ENCODE results near the gene RAB11FIP3.

Gene RAB11FIP3

GRCh38 chr16:519841-520687 is 94.6 kb downstream of the RAB11FIP3 start:
- DNase-seq, result no peak

DNA sequence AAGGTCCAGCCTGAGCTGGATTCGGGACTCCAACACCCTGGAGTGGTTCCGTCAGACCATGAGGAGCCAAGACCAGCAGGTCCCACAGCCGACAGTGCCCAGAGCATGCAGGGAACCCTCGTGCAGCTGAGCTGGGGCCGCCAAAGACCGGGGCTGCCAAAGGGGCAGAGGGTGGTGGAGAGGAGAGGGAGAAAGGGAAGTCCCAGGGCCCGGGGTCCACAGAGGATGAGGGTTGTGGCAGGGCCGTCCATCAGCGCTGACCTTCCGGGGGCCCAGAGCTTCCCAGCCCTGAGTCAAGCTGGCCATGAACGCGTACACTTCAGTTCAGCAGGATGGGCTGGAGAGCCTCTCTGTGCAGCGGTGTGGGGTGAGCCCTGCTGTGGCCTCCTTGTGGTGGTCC is 95.4 kb downstream of the RAB11FIP3 start:
- no peak for DNase-seq

DNA sequence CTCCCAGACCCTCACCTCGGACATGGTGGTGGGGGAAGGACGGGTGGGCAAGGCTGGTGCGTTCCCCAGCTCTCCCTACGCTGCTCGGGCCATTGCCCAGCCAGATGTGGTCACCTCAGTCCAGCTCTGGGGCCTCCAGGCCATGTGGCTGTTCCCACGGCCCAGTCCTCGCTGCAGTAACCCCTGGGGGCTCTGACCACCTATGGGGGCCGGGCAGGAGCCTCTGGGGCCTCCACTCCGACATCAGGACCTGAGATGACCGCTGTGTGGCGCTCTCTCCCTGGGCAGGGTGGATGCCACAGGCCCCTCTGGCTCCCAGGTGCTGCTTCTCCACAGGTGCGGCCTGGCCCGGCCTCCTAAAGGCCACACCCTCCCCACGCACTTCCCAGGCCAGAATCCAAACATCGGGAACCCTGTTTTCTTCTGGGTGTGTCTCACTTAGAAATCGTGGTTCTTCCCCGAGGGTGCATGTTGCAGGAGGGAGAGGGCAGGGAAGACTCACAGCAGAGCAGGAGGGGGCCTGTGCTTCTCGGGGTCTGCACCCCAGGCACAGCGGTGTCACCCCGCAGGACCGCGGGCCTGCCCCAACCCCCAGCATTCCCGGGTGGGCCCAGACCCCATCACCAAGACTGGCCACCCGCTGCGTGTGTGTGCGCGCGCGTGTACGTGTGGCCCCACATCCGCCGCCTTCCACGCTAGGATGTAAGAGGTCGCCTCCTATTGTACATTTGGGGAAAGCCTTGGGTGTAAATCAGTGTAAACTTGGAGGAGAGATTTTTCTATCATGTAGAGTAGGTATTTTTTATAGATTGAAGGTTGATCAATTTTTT is 96.1 kb downstream of the RAB11FIP3 start:
- no peak for DNase-seq

DNA sequence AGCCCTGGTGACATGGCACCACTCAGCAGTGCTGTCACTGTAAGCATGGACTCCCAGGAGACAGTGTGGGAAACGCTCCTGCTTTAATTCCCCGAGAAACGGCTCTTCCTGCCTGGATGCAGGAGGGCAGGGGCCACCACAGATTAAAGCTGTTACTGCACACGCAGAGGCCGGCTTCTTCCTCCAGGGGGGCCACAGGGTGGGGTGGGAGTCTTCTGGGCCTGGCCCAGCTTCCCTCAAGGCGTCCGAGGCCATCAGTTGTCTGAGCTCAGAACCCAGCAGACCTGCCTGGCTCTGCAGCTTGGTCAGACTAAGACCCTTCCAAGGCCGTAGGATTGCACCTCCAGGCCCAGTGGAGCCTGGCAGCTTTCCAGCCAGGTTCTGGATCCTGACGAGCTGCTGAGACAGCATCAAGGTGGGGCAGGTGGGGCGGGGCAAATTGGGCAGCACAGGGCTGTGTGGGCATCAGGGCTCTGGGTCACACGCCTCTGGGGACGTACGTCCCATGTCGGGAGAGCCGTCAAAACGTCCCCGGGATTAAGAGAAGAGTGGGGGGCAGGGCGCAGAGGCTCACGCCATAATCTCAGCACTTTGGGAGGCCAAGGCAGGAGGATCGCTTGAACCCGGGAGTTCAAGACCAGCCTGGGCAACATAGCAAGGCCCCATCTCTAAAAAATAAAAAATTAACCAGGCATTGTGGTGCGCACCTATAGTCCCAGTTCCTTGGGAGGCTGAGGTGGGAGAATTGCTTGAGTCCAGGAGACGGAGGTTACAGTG is 97.1 kb downstream of the RAB11FIP3 start:
- no peak for DNase-seq

DNA sequence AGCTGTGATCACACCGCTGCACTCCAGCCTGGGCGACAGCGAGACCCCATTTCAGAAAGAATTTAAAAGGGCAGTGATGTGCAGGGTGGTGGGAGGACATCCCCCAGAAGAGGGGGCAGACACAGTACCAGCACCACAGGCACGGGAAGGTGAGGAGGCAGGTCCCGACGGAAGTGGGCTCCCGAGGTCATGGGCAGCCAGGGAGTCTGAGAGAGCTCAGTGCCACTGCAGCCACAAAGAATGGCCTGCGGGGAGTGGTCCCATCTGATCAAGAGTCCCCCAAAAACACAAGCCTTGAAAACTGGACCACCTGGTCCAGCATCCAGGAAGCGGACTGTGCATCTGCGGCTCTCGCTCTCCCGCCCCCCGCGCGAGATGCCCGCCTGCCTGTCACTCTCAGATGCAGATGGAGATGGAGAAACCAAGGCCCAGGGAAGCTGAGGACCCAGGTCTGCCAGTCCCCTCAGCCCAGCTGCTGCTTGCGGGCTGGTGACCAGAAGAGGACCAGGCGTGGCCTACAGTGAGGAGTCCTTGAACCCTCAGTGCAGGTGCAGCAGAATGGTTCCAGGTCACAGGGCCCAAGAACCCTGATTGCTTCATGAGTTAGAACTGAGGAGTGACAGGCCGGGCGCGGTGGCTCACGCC is 97.8 kb downstream of the RAB11FIP3 start:
- DNase-seq, result no peak

DNA sequence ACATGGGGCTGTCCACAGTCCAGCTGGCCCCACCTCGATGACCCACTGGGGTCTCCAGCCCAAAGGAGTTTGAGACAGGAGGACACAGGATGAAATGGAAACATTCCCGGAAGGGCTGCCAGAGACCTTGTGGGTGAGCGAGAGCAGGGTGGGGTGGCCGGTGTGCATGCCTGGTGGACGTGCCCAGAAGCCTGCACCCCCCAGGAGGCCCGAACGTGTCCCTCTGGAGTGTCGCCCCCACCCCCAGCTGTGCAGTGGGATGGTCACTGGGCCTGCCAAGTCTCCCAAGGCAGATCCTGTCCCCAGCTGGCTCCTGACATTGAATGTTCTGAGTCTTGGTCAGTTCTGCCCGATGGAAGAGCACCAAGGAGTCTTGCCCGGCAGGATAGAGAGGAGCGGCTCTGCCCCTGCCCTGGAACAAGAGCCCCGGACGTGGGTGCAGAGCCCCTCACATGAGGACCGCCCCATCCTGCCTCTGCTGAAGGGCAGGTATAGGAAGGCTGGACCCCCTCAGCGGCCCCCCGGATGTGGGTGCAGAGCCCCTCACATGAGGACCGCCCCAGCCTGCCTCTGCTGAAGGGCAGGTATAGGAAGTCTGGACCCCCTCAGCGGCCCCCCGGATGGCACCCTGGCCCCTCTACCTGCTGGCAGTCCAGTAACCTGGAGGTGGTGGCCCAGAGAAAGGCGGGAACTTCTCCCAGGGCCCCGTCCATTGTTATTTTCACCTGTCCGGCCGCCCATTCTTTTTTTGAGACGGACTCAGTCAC is 99.0 kb downstream of the RAB11FIP3 start:
- no peak for DNase-seq

- DNase-seq, result no peak
Measured at GRCh38 chr16:525123-525519, 99.7 kb downstream of the RAB11FIP3 start.

GRCh38 chr16:525520-526180 is 100.2 kb downstream of the RAB11FIP3 start:
- DNase-seq, result no peak

DNA sequence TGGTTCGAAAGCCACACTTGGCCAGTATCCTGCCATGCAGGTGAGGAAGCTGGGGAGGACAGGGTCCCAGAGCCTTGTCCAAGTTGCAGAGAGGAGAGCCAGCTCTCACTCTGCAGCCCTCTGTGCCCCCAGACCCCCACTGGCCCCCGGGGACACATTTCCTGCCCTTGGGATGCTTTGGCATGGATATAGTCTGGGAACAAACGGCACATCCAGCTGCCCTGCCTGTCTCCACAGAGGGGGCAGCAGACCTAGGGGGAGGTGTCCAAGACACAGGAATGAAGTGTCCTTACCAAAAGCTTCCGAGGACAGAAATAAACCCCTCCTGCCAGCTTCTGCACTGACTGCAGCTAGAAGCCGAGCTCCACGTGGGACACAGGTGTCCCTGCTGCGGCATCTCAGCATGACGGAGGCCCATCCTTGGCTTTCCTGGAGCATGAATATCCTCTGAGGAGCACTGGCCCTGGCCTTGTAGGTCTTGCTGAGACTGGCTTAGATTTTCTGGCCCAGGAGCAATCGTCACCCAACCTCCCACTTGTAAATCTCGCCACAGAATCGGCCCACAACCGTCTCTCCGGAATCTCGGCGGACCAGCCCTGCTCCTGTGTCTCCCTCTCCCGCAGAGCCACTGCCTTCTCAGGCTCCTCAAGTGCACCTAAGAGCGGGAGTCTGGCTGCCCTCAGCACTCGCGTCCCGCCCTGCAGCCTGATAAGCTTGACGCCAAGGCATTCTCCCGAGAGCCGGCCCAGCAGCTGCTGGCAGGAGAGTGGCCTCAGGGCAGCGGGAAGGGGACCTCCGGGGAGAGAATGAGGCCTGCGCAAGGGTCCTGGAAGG is 100.9 kb downstream of the RAB11FIP3 start:
- DNase-seq, result no peak

GRCh38 chr16:527015-527903 is 101.8 kb downstream of the RAB11FIP3 start, which contains the start of gene CAPN15:
CAPN15 (plus strand) TSS chr16:527712; CDS start chr16:546839, 19,127 bp downstream.
- peak; percentile 89 for DNase-seq

GRCh38 chr16:528111-529011 is 102.9 kb downstream of the RAB11FIP3 start:
- DNase-seq, result no peak

- DNase-seq, result no peak
Measured at GRCh38 chr16:529012-529575, 103.6 kb downstream of the RAB11FIP3 start.

DNA sequence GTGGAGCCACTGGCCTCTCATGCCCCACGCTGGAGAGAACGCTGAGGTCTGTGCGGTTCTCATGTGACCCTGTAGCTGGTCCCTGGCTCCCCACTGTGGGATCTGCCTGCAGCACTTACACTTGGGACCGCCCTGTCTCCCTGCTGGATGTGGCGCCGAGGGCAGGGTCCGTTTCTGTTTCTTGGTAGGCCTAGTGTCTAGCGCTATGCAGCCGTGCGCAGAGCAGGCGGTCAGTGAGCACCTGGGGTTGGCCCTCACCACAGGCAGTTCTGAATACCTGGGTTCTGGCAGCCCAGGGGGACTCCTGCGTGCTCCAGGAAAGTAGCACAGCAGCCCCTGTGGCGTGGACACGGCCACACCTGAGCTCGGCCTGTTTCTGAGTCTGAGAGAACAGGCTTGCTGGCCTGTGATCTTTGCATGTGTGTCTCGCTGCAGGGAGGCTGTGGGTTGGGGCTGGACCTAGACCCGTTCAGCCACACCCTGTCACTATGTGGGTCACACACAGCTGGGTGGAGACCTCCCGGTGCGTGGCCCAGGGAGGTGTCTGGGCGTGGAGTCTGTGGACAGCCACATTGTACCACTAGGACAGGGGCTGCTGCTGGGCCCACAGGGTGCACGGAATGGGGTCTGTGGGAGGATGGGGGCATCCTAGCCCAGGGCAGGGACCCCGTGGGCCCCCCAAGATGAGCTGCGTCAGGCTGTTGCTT is 104.8 kb downstream of the RAB11FIP3 start:
- no peak for DNase-seq

- DNase-seq, result no peak
Measured at GRCh38 chr16:531494-532125, 106.2 kb downstream of the RAB11FIP3 start.

DNA sequence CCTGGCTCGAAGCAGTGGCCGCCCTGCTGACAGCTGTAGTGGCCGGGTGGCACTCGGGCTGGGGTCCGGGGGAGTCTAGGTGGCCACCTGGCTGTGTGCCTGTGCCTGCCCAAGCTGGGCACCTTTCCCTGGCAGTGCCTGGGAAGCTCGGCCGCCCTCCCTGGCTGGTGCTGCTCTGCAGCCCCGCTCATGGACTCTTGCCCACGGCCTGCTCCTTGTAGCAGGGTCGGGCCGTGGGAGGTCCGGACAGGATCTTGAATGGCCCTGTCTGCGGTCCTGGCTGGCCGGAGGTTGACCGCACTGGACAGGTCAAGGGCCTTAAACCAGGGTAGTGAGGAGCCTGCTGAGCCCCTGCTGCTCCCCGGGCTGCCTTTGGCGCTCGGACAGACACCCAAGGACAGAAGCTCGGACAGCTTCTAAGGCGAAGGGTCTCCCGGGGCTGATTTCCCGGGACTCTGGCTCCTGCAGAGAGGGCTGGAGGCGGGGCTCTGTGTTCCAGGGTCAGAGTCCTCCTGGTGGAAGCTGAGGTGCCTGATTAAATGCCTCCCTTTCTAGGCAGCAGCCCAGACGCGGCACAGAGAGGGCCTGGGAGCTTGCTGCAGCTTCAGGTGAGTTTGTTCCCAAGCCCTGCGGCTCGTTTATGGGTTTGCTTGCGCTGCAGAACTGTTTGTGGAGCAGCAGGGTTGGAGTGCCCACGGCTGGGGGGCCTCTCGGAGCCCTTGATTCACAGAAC is 108.1 kb downstream of the RAB11FIP3 start:
- DNase-seq, result no peak

- no peak for DNase-seq
Measured at GRCh38 chr16:534135-534534, 108.7 kb downstream of the RAB11FIP3 start.
